Adrenal gland (tissue), 12 donors: ENCODE results near the gene TTN. TPM values are rescaled to one million over a fixed set of nuclear protein-coding genes. Genes with fewer than 3 reads are reported as not detected.

ENCODE experiments used
- DNase-seq, 7 donors: peaks; one replicate each; pipeline ENCODE4 v3.0.0-alpha.2; 2019 to 2020
- H3K27ac ChIP-seq, 5 donors: fragments of 200-600 bp; sonication (generic) in 4 of 5; 1 replicate in 3 of 5; 2 replicates in 2 of 5; pipeline versions ENCODE4 v1.5.1 to v1.8.0; 2016 to 2020; ENCODE audit warnings: mild to moderate bottlenecking in 1 of 5
- H3K27me3 ChIP-seq: fragments of 200-600 bp; 2 replicates; pipeline ENCODE4 v1.8.0; 2021
- H3K36me3 ChIP-seq, 2 donors: fragments of 200-600 bp; replicated peaks in 1 of 2; 1 replicate in 1 of 2; 2 replicates in 1 of 2; pipeline versions ENCODE4 v1.5.1 to v1.8.0; 2018 to 2022
- H3K4me1 ChIP-seq, 2 donors: fragments of 200-600 bp; replicated peaks in 1 of 2; 1 replicate in 1 of 2; 2 replicates in 1 of 2; pipeline versions ENCODE4 v1.5.1 to v1.8.0; 2018 to 2021
- H3K4me3 ChIP-seq, 4 donors: fragments of 200-600 bp; sonication (generic) in 3 of 4; one replicate each; pipeline ENCODE4 v1.5.1; 2016 to 2018
- H3K9me3 ChIP-seq, 3 donors: fragments of 200-600 bp; sonication (generic) in 1 of 3; replicated peaks in 1 of 3; 1 replicate in 2 of 3; 2 replicates in 1 of 3; pipeline versions ENCODE4 v1.5.1 to v1.8.0; 2016 to 2021
- CTCF ChIP-seq, 6 experiments: fragments of 450-650 bp in 4 of 6; fragments of 200-600 bp in 2 of 6; sonication (generic) in 1 of 6; IDR thresholded peaks; 1 replicate in 5 of 6; 2 replicates in 1 of 6; pipeline versions ENCODE4 v1.5.1 to v1.8.0; 2016 to 2021; ENCODE audit warnings: antibody characterized with exemption in 6 of 6, mild to moderate bottlenecking in 2 of 6, moderate library complexity in 1 of 6
- POLR2A ChIP-seq, 2 donors: fragments of 450-650 bp; IDR thresholded peaks; one replicate each; pipeline ENCODE4 v1.6.1; 2017; ENCODE audit warnings: antibody characterized with exemption in 2 of 2, mild to moderate bottlenecking in 2 of 2, moderate library complexity in 1 of 2
- WGBS, 4 donors: extraction: QIAGEN DNeasy Blood & Tissue Kit in 2 of 4; methylation state at CpG; one replicate each; pipeline versions ENCODE4 v1.1.5 to v1.1.7; 2013 to 2017; 5-methylcytosine and 5-hydroxymethylcytosine counted together
- intact Hi-C, 2 donors: fragments of 100-400 bp; cut with DNase I; formaldehyde crosslinking; loops; one replicate each; pipeline versions ENCODE4 v1.14.1 to v1.15.0; 2022 to 2023
- polyA plus RNA-seq, 3 donors: library from polyadenylated mRNA; stranded (reverse); fragments of 200-250 nt in 2 of 3; fragments of 350-450 nt in 1 of 3; fragmentation: Illumina TruSeq in 1 of 3; extraction: RNeasy Lipid Tissue Mini Kit (QIAGEN cat#74804) in 1 of 3; gene quantifications; one replicate each; pipeline ENCODE4 v1.2.3, GENCODE V29; 2013 to 2014
- total RNA-seq, 9 donors: library from RNA; depleted of rRNA in 4 of 9; stranded (reverse); fragments of >200 nt in 4 of 9; fragments of 120-200 nt in 1 of 9; fragmentation: NEBNext Ultra II Directional in 1 of 9; extraction: Animal tissue kit (Norgen Biotek cat#: 25700) in 1 of 9; gene quantifications; one replicate each; pipeline versions ENCODE4 v1.1.0 to v1.2.4, GENCODE V29; 2013 to 2023
- donor health status: healthy with polysubstance abuse.
- donor health status: Bipolar disorder and iron deficiency.
- donor health status: DM: yes; HTN: yes; CAD: no.
- donor health status: DM: no; HTN: no; CAD: no.
- donor health status: DM: no; HTN: no; CAD: no.
- donor health status: DM: yes; HTN: yes; CAD: no.

TTN gene
- total and polyA plus RNA-seq, 12 donors, result 0.05 to 45.2 (median 2.7) TPM

- no peaks in the 10 kb centered on the region for H3K36me3 ChIP-seq
- no peaks in the 10 kb centered on the region for H3K9me3 ChIP-seq
- TF ChIP-seq CTCF (IDR thresholded peaks at IDR 0.05) (no peak), POLR2A (IDR thresholded peaks at IDR 0.05) (no peak)
- no peaks in the 10 kb centered on the region for H3K27me3 ChIP-seq
- no peak overlapping the region for H3K27ac ChIP-seq
- intact Hi-C loops, result no loop called here
- no peak overlapping the region for H3K4me3 ChIP-seq
- 84 to 88% (median 87%) methylated on average over 6 of the region's 6 CpGs for WGBS, 4 donors
- no peaks in the 10 kb centered on the region for H3K4me1 ChIP-seq
- no peak for DNase-seq
These were observed 104.9 kb downstream of the TTN start for GRCh38 chr2:178702361-178702760.

GRCh38 chr2:178700922-178701342 is 106.3 kb downstream of the TTN start:
- H3K27me3 ChIP-seq, result no peaks in the 10 kb centered on the region
- no peaks in the 10 kb centered on the region for H3K4me1 ChIP-seq
- 54 to 62% (median 59%) methylated on average over 9 of the region's 9 CpGs for WGBS, 4 donors
- no peak overlapping the region for H3K4me3 ChIP-seq
- TF ChIP-seq POLR2A (IDR thresholded peaks at IDR 0.05) (no peak), CTCF (IDR thresholded peaks at IDR 0.05) (peak; percentile 36 to 77 (median 62))
- DNase-seq, result no peak
- no peaks in the 10 kb centered on the region for H3K36me3 ChIP-seq
- intact Hi-C loops, result no loop called here
- H3K9me3 ChIP-seq, result no peaks in the 10 kb centered on the region
- no peak overlapping the region for H3K27ac ChIP-seq

- DNase-seq, result no peak
- Histone ChIP-seq H3K36me3 (no peaks in the 10 kb centered on the region), H3K9me3 (no peaks in the 10 kb centered on the region), H3K27ac (no peak overlapping the region), H3K4me1 (no peaks in the 10 kb centered on the region), H3K27me3 (no peaks in the 10 kb centered on the region), H3K4me3 (no peak overlapping the region)
- no peak for TF ChIP-seq POLR2A (IDR thresholded peaks at IDR 0.05)
- TF ChIP-seq CTCF (IDR thresholded peaks at IDR 0.05), result no peak
- 69 to 84% (median 75%) methylated on average over 3 of the region's 3 CpGs for WGBS, 4 donors
- intact Hi-C loops, result no loop called here
These were observed 107.1 kb downstream of the TTN start for GRCh38 chr2:178700136-178700535.

- intact Hi-C loops, result no loop called here
- TF ChIP-seq CTCF (IDR thresholded peaks at IDR 0.05), result no peak
- TF ChIP-seq POLR2A (IDR thresholded peaks at IDR 0.05), result no peak
- 77 to 87% (median 80%) methylated on average over 2 of the region's 2 CpGs for WGBS, 4 donors
- H3K36me3 ChIP-seq, result no peaks in the 10 kb centered on the region
- H3K4me1 ChIP-seq, result no peaks in the 10 kb centered on the region
- no peak for DNase-seq
- H3K9me3 ChIP-seq, result no peaks in the 10 kb centered on the region
- no peaks in the 10 kb centered on the region for H3K27me3 ChIP-seq
- no peak overlapping the region for H3K4me3 ChIP-seq
- H3K27ac ChIP-seq, result no peak overlapping the region
These were observed 114.4 kb downstream of the TTN start for GRCh38 chr2:178692845-178693244.
